Chondrocyte (in vitro differentiated cells): ENCODE data around the gene PTGES2. TPM values are rescaled to one million over a fixed set of nuclear protein-coding genes. Genes with fewer than 3 reads are reported as not detected.
"Not testable (repeated sequence)": the region's sequence is repeated elsewhere in the genome, so short reads cannot be mapped to it uniquely, and the experiment has no call there.

Experiments used
- DNase-seq: peaks from one replicate; pipeline ENCODE4 v3.0.0; 2021; ENCODE audit warnings: mixed read lengths, low spot score
- H3K27ac Mint-ChIP-seq: one replicate; pipeline ENCODE4 v1.8.0; 2021; ENCODE audit warnings: mild to moderate bottlenecking, moderate library complexity, mixed read lengths; ENCODE audit not compliant: unreplicated experiment
- H3K27me3 Mint-ChIP-seq: 2 replicates; pipeline ENCODE4 v1.8.0; 2021; ENCODE audit warnings: low read depth, mixed read lengths
- H3K36me3 Mint-ChIP-seq: 2 replicates; pipeline ENCODE4 v1.8.0; 2021; ENCODE audit warnings: low read depth, mixed read lengths
- H3K4me1 Mint-ChIP-seq: 2 replicates; pipeline ENCODE4 v1.8.0; 2021; ENCODE audit warnings: low read depth, mild to moderate bottlenecking, mixed read lengths
- H3K4me3 Mint-ChIP-seq: one replicate; pipeline ENCODE4 v1.8.0; 2021; ENCODE audit warnings: mild to moderate bottlenecking, moderate library complexity, mixed read lengths; ENCODE audit not compliant: unreplicated experiment
- H3K9me3 Mint-ChIP-seq: 2 replicates; pipeline ENCODE4 v1.8.0; 2021; ENCODE audit warnings: low read depth, mixed read lengths
- total RNA-seq: library from RNA; stranded (reverse); gene quantifications from 3 replicates; pipeline ENCODE4 v1.2.1, GENCODE V29; 2021
- TF ChIP-seq, protein P1 (sequence below): fragments of 200-600 bp; sonication (generic); IDR thresholded peaks from 2 replicates; pipeline ENCODE4 v1.5.0; 2021; ENCODE audit warnings: antibody characterized with exemption, mild to moderate bottlenecking, moderate library complexity

The PTGES2 gene
- total RNA-seq, 1 donor from 2014 or later = 49.3 TPM

DNA sequence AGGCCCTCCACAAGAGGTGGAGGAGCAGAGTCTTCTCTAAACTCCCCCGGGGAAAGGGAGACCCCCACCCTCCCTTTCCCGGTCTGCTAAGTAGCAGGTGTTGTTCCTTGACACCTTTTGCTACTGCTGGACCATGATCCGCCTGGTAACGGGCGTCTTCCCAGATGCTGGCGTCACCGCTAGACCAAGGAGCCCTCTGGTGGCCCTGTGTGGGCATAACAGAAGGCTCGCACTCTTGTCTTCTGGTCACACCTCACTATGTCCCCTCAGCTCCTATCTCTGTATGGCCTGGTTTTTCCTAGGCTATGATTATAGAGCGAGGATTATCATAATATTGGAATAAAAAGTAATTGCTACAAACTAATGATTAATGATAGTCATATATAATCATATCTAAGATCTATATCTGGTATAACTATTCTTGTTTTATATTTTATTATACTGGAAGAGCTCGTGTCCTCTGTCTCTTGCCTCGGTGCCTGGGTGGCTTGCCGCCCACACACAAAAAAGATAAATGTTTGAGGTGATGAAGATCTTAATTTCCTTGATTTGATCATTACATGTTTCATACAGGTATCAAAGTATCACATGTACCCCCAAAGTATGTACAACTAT, 2.6 kb upstream of the PTGES2 start:
- H3K4me1 Mint-ChIP-seq = peaks cover 34% of the 10 kb centered on the region
- not testable (repeated sequence) for H3K36me3 Mint-ChIP-seq, H3K27ac Mint-ChIP-seq, H3K4me3 Mint-ChIP-seq, H3K9me3 Mint-ChIP-seq
- TF ChIP-seq, protein P1, sequence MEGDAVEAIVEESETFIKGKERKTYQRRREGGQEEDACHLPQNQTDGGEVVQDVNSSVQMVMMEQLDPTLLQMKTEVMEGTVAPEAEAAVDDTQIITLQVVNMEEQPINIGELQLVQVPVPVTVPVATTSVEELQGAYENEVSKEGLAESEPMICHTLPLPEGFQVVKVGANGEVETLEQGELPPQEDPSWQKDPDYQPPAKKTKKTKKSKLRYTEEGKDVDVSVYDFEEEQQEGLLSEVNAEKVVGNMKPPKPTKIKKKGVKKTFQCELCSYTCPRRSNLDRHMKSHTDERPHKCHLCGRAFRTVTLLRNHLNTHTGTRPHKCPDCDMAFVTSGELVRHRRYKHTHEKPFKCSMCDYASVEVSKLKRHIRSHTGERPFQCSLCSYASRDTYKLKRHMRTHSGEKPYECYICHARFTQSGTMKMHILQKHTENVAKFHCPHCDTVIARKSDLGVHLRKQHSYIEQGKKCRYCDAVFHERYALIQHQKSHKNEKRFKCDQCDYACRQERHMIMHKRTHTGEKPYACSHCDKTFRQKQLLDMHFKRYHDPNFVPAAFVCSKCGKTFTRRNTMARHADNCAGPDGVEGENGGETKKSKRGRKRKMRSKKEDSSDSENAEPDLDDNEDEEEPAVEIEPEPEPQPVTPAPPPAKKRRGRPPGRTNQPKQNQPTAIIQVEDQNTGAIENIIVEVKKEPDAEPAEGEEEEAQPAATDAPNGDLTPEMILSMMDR = peak; percentile 75
- peak; percentile 25 for DNase-seq
- H3K27me3 Mint-ChIP-seq = peaks cover 25% of the 10 kb centered on the region

DNA sequence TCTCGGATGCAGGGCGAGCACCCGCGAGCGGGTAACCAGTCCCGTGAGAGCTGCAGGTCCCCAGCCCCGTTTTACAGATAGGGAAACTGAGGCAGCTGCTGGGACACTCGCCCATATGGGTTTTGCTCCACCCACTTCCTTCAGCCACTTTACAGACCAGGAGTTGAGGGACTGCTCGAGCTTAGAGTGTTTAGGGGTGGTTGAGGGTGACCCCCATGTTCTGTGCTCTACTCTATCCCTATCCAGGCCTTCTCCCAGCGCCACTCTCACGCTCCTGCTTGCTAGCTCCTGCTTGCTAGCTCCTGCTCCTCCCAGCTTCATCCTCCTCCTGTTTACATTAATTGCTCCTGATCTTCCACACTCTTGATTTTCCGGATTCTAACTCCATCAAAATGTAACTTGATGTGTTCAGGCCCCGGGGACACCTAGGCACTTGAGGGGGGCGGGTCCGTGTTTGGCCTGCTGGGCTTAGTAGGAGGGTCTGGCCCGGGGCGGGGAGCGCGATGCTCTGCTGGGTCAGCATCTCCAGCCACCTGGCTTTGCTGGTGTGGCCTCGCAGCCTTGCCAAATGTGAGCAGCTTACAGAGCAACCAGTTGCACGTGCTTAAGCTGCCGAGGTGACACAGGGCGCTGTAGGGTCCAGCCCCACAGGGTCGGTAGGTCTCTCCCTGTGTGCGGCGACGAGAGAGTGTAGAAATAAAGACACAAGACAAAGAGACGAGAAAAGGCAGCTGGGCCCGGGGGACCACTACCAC, 1.5 kb upstream of the PTGES2 start:
- DNase-seq = peak; percentile 93
- Mint-ChIP-seq H3K4me1 (peaks cover 36% of the 10 kb centered on the region), H3K27ac (no peak overlapping the region), H3K27me3 (peaks cover 17% of the 10 kb centered on the region), H3K36me3 (peaks cover 2% of the 10 kb centered on the region), H3K9me3 (peaks cover 7% of the 10 kb centered on the region), H3K4me3 (peak overlapping the region; percentile 97)
- TF ChIP-seq, protein P1 = no peak

- H3K4me3 Mint-ChIP-seq = peak overlapping the region; percentile 97
- H3K27me3 Mint-ChIP-seq = peaks cover 9% of the 10 kb centered on the region
- H3K36me3 Mint-ChIP-seq = no peaks in the 10 kb centered on the region
- peaks cover 36% of the 10 kb centered on the region for H3K4me1 Mint-ChIP-seq
- TF ChIP-seq, protein P1 = peak; percentile 9
- peak; percentile 93 for DNase-seq
- peak overlapping the region; percentile 97 for H3K27ac Mint-ChIP-seq
- H3K9me3 Mint-ChIP-seq = no peaks in the 10 kb centered on the region
Observed at GRCh38 chr9:128127990-128128835, 684 bp upstream of the PTGES2 start.

DNA sequence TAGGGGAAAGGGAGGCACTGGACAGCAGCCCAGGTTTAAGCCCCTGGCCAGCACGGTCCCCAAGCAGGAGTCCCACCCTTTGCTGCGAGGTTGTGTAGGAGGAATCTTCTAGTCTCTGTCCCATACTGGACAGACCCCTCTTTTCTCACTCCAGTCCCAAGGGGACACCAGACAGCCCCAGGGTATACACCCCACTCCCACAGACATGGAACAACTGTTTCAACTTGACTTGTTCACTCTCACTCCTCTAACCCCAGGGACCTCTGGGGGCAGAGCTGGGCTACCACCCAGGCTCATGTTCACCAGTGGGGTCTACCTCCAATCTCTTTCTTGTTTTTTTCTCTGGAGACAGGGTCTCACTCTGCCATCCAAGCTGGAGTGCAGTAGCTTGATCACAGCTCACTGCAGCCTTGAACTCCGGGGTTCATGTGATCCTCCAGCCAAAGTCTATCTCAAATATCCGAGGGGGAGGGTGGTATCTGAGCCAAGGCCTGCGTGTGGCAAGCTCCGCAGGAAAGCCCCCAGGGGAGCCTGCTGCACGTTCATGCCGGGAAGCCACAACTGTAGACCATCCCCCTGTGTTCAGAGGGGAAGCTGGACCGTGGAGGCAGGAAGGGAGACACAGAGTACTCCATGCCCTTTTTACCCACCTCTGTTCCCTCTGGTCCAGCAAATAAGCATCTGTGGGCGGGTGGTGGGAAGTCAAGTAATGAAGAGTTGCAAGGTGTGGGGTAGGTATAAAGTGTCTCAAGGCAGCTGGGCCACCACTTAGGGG, 1.8 kb downstream of the PTGES2 start:
- H3K36me3 Mint-ChIP-seq = peaks cover 1% of the 10 kb centered on the region
- DNase-seq = peak; percentile 33
- H3K27me3 Mint-ChIP-seq = no peaks in the 10 kb centered on the region
- H3K9me3 Mint-ChIP-seq = no peaks in the 10 kb centered on the region
- H3K4me3 Mint-ChIP-seq = peak overlapping the region; percentile 73
- TF ChIP-seq, protein P1 = no peak
- H3K4me1 Mint-ChIP-seq = peaks cover 34% of the 10 kb centered on the region
- H3K27ac Mint-ChIP-seq = no peak overlapping the region
